T47D (cell line): ENCODE data around the gene CD36.
A peak's percentile ranks its signal among the peaks of the same experiment; 100 is the strongest.

Experiments used
- DNase-seq, 2 experiments: peaks; one replicate each; pipeline versions ENCODE4 v3.0.0 to v3.0.0-alpha.2; 2011 to 2012; ENCODE audit warnings: low read depth in 1 of 2, low spot score in 1 of 2
- JUND ChIP-seq: IDR thresholded peaks from 2 replicates; pipeline ENCODE4 v1.6.1; 2012; ENCODE audit warnings: low read depth
- in situ Hi-C: cut with HindIII; loops from 2 replicates; pipeline ENCODE4 v1.10.0; 2016; ENCODE audit warnings: low sequenced_read_pairs, low pct_unique_long_range_greater_than_20kb

The CD36 gene

DNA sequence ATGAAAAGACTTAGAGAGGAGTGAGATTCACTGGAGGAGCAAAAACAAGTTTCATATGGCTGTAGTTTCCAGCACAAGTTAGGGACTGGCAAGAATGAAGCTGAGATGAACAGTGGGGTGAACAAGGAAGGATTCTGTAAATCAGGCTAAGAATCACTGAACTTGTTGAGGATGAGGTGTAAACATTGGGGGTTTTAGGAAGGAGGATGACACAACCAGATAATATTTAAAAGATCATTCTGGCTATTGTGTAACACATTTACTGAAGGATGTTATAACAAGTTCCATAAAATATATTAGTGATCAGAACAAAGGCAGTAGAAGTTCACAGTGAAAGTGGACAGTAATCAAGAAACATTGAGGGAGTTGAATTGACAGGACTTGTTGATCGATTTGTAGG is 68.9 kb downstream of the CD36 start:
- in situ Hi-C loops, result no loop called here
- DNase-seq, result no peak

DNA sequence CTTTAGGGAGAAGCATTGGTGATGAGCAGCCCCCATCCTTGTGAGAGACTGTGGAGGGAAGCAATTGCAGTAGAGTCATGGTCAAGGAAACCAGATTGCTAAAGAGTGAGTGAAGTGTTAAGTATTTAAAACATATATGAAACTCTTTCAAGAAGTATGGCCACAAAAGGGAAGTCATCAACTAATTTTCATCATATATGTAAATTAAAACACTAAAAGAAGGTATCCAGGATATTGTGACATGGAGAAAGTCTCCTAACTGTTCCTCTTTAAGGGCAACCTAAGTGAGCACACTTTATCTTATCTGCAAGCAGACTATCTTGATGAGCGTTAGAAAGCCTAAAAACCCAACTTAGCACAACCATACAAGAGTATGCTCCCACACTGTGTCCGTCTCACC is 69.7 kb downstream of the CD36 start:
- no peak for TF ChIP-seq JUND
- in situ Hi-C loops, result no loop called here
- DNase-seq, result no peak

More for the DNA sequence above, 68.9 kb downstream of the CD36 start:
- no peak for TF ChIP-seq JUND

DNA sequence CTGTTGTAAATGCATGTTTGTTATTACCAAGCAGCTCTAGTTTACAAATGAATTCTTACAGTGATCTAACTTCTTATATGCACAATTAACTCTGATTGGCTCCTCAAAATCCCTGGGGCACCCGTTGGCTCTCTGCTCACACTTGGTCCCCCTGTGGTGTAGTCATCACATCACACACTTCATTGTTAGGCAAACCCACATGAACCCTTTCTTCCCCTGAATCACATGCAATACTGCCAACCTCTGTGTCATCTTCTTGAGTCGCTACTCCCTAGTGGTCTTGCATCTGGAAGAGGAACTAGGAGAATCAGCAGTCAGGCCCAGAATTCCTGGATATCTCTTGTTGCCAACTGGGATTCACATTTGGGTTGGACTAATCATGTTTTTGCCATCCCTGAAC is 73.1 kb downstream of the CD36 start:
- DNase-seq, result no peak
- in situ Hi-C loops, result no loop called here
- TF ChIP-seq JUND, result no peak

DNA sequence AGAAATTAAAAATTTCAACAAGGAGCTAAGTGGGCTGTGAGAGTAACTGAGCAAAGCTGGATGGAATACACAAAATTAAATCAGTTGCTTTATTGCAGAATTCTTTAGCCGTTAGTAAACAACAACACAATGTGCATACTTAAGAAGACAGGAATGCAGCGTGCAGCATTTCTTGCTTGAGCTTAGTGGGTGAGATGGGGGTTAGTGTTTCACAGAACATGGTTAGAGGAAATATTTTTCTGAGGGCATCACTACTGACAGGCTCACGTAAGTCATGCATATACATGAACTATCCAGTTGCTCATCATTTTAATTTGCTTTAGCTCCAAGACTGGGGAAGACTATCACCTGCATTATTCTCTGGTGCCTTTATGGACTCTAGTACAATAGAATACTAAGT is 80.8 kb downstream of the CD36 start:
- in situ Hi-C loops, result no loop called here
- TF ChIP-seq JUND, result no peak
- no peak for DNase-seq

DNA sequence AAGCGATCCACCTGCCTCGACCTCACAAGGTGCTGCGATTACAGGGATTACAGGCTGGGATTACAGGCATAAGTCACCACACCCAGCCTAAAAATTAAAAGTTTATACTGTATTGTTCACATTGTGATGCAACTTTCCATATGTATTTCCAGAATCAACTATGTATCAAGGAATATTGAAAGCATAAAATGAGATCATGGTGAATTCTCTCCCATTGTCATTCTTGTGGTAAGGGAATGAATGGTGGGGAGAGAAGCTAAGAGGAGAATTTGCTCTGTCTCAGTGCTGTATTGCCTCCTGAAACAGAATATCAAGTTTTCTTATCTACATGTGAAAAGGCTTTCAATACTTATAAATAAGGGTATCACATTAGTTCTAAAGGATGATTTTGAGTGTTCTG is 81.7 kb downstream of the CD36 start:
- DNase-seq, result no peak
- in situ Hi-C loops, result no loop called here

GRCh38 chr7:80721883-80722615 is 83.6 kb downstream of the CD36 start:
- no peak for DNase-seq
- in situ Hi-C loops, result no loop called here
- TF ChIP-seq JUND, result no peak

More for the DNA sequence above, 81.7 kb downstream of the CD36 start:
- TF ChIP-seq JUND, result no peak

- in situ Hi-C loops, result no loop called here
- TF ChIP-seq JUND, result no peak
- no peak for DNase-seq
Observed at GRCh38 chr7:80722616-80723195, 84.3 kb downstream of the CD36 start.

DNA sequence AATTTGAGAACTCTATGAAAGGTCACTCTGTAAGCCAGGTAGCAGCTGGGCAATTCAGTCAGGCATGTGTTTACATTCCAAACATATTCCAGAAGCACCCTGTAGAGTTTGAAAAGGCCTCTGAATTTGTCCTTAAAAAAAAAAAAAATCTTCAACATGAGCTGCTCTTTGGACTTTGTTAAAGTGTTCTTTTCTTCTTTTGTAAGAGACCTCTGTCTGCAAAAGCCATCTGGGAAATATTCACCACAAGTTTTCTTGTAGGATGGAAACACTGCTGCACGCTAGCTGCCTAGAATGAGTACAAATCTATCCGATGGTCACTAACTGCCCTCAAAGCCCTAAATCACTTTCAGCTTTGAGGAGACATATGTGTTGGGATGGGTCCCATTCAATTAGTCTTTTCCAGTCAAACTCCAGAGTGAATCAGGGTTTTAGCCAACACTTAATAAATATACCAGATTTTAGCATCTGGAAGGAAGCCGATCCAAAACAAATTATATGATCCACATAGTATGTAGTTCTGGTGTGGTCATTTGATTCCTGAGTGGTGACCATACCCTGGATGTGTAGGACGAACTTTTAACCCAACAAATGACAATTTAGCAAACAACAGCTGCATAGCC is 85.9 kb downstream of the CD36 start:
- no peak for TF ChIP-seq JUND
- in situ Hi-C loops, result no loop called here
- DNase-seq, result peak in 1 of 2 experiments; percentile 23

- TF ChIP-seq JUND, result no peak
- no peak for DNase-seq
- in situ Hi-C loops, result no loop called here
Observed at GRCh38 chr7:80725181-80725611, 86.8 kb downstream of the CD36 start.
